Thyroid gland (tissue), 4 donors: ENCODE measurements around the gene PLA2G2E. TPM values are rescaled to one million over a fixed set of nuclear protein-coding genes. Genes with fewer than 3 reads are reported as not detected.

ENCODE experiments used
- DNase-seq, 2 donors: peaks; one replicate each; pipeline ENCODE4 v3.0.0-alpha.2; 2019
- H3K27ac ChIP-seq, 3 donors: fragments of 200-600 bp; sonication (generic); 1 replicate in 2 of 3; 2 replicates in 1 of 3; pipeline ENCODE4 v1.5.1; 2016 to 2019; ENCODE audit warnings: mild to moderate bottlenecking in 1 of 3, moderate library complexity in 1 of 3
- H3K27me3 ChIP-seq: fragments of 200-600 bp; sonication (generic); one replicate; pipeline ENCODE4 v1.5.1; 2019
- H3K36me3 ChIP-seq, 2 donors: fragments of 200-600 bp; sonication (generic); one replicate each; pipeline ENCODE4 v1.5.1; 2016 to 2019
- H3K4me1 ChIP-seq, 2 donors: fragments of 200-600 bp; sonication (generic); one replicate each; pipeline ENCODE4 v1.5.1; 2017 to 2019
- H3K4me3 ChIP-seq, 3 donors: fragments of 200-600 bp; sonication (generic); replicated peaks in 1 of 3; 1 replicate in 2 of 3; 2 replicates in 1 of 3; pipeline ENCODE4 v1.5.1; 2016; ENCODE audit warnings: mild to moderate bottlenecking in 1 of 3
- H3K9me3 ChIP-seq: fragments of 200-600 bp; sonication (generic); one replicate; pipeline ENCODE4 v1.5.1; 2017
- CTCF ChIP-seq, 6 experiments: fragments of 200-600 bp in 3 of 6; fragments of 450-650 bp in 3 of 6; sonication (generic) in 3 of 6; IDR thresholded peaks; one replicate each; pipeline ENCODE4 v1.5.1; 2016 to 2019; ENCODE audit warnings: antibody characterized with exemption in 6 of 6, mild to moderate bottlenecking in 2 of 6, inconsistent platforms in 1 of 6, moderate library complexity in 1 of 6
- POLR2A ChIP-seq, 2 donors: fragments of 450-650 bp; IDR thresholded peaks; one replicate each; pipeline ENCODE4 v1.6.1; 2017; ENCODE audit warnings: antibody characterized with exemption in 2 of 2, mild to moderate bottlenecking in 2 of 2, moderate library complexity in 1 of 2
- WGBS, 2 donors: methylation state at CpG; one replicate each; pipeline ENCODE4 v1.1.5; 2017; 5-methylcytosine and 5-hydroxymethylcytosine counted together
- intact Hi-C: fragments of 100-400 bp; cut with DNase I; formaldehyde crosslinking; loops from one replicate; pipeline ENCODE4 v1.15.1; 2023
- total RNA-seq, 4 donors: library from RNA; depleted of rRNA; stranded (reverse); fragments of >200 nt; gene quantifications; one replicate each; pipeline ENCODE4 v1.2.3, GENCODE V29; 2016

The PLA2G2E gene
- total RNA-seq, 4 donors from 2014 or later: not detected

GRCh38 chr1:19925342-19926070, 2.1 kb upstream of the PLA2G2E start:
- Histone ChIP-seq H3K4me3 (no peak overlapping the region), H3K4me1 (no peaks in the 10 kb centered on the region)
- 75 to 85% methylated on average over 7 of the region's 7 CpGs for WGBS, 2 donors

GRCh38 chr1:19923953-19924346, 533 bp upstream of the PLA2G2E start:
- 62 to 76% methylated on average over 13 of the region's 13 CpGs for WGBS, 2 donors
- DNase-seq: no peak
- no peaks in the 10 kb centered on the region for H3K9me3 ChIP-seq
- no peaks in the 10 kb centered on the region for H3K36me3 ChIP-seq
- H3K4me1 ChIP-seq: no peaks in the 10 kb centered on the region
- no peaks in the 10 kb centered on the region for H3K27me3 ChIP-seq
- H3K4me3 ChIP-seq: no peak overlapping the region
- H3K27ac ChIP-seq: no peak overlapping the region
- TF ChIP-seq CTCF (IDR thresholded peaks at IDR 0.05) (no peak), POLR2A (IDR thresholded peaks at IDR 0.05) (no peak)
- intact Hi-C loops: loop anchor here (10.0 kb wide), 1 partner anchor 571 kb away; no protein-coding TSS in a partner anchor

More at GRCh38 chr1:19925342-19926070, 2.1 kb upstream of the PLA2G2E start:
- H3K9me3 ChIP-seq: no peaks in the 10 kb centered on the region
- H3K27ac ChIP-seq: no peak overlapping the region
- DNase-seq: no peak
- H3K27me3 ChIP-seq: no peaks in the 10 kb centered on the region
- intact Hi-C loops: loop anchor here (10.0 kb wide), 1 partner anchor 569 kb away; no protein-coding TSS in a partner anchor
- H3K36me3 ChIP-seq: no peaks in the 10 kb centered on the region
- TF ChIP-seq CTCF (IDR thresholded peaks at IDR 0.05) (no peak), POLR2A (IDR thresholded peaks at IDR 0.05) (no peak)

GRCh38 chr1:19922015-19922688, 1.3 kb downstream of the PLA2G2E start:
- H3K27me3 ChIP-seq: no peaks in the 10 kb centered on the region
- TF ChIP-seq POLR2A (IDR thresholded peaks at IDR 0.05) (no peak), CTCF (IDR thresholded peaks at IDR 0.05) (no peak)
- peak in 1 of 2 donors; percentile 5 for DNase-seq
- H3K4me1 ChIP-seq: no peaks in the 10 kb centered on the region
- no peak overlapping the region for H3K4me3 ChIP-seq
- no peak overlapping the region for H3K27ac ChIP-seq
- intact Hi-C loops: loop anchor here (10.0 kb wide), 1 partner anchor 573 kb away; no protein-coding TSS in a partner anchor
- 72 to 76% methylated on average over 10 to 12 of the region's 17 CpGs for WGBS, 2 donors
- no peaks in the 10 kb centered on the region for H3K36me3 ChIP-seq
- H3K9me3 ChIP-seq: no peaks in the 10 kb centered on the region

- no peaks in the 10 kb centered on the region for H3K4me1 ChIP-seq
- DNase-seq: peak; percentile 5 to 35
- intact Hi-C loops: loop anchor here (10.0 kb wide), 1 partner anchor 573 kb away; no protein-coding TSS in a partner anchor
- H3K27me3 ChIP-seq: no peaks in the 10 kb centered on the region
- H3K36me3 ChIP-seq: no peaks in the 10 kb centered on the region
- no peaks in the 10 kb centered on the region for H3K9me3 ChIP-seq
- no peak overlapping the region for H3K4me3 ChIP-seq
- WGBS, 2 donors: 66 to 85% methylated on average over 10 to 11 of the region's 13 CpGs
- H3K27ac ChIP-seq: no peak overlapping the region
- no peak for TF ChIP-seq CTCF (IDR thresholded peaks at IDR 0.05)
- TF ChIP-seq POLR2A (IDR thresholded peaks at IDR 0.05): no peak
Measured at GRCh38 chr1:19921310-19921709, 2.1 kb downstream of the PLA2G2E start.
